Uterus (tissue), 2 donors: ENCODE results near the gene LSAMP.

Experiments
- POLR2A ChIP-seq, 2 donors: fragments of 450-650 bp; IDR thresholded peaks; one replicate each; pipeline ENCODE4 v1.6.1; 2016; ENCODE audit warnings: antibody characterized with exemption in 2 of 2, mild to moderate bottlenecking in 1 of 2, moderate library complexity in 1 of 2
- TF ChIP-seq, protein P1 (sequence below), 4 experiments: fragments of 200-600 bp in 2 of 4; fragments of 450-650 bp in 2 of 4; sonication (generic) in 2 of 4; IDR thresholded peaks; one replicate each; pipeline ENCODE4 v1.5.1; 2016 to 2019; ENCODE audit warnings: antibody characterized with exemption in 4 of 4, mild to moderate bottlenecking in 2 of 4, moderate library complexity in 1 of 4

GRCh38 chr3:115898656-115899410 lies 546.5 kb downstream of the LSAMP start:
- TF ChIP-seq POLR2A (IDR thresholded peaks at IDR 0.05): no peak
- TF ChIP-seq, protein P1, sequence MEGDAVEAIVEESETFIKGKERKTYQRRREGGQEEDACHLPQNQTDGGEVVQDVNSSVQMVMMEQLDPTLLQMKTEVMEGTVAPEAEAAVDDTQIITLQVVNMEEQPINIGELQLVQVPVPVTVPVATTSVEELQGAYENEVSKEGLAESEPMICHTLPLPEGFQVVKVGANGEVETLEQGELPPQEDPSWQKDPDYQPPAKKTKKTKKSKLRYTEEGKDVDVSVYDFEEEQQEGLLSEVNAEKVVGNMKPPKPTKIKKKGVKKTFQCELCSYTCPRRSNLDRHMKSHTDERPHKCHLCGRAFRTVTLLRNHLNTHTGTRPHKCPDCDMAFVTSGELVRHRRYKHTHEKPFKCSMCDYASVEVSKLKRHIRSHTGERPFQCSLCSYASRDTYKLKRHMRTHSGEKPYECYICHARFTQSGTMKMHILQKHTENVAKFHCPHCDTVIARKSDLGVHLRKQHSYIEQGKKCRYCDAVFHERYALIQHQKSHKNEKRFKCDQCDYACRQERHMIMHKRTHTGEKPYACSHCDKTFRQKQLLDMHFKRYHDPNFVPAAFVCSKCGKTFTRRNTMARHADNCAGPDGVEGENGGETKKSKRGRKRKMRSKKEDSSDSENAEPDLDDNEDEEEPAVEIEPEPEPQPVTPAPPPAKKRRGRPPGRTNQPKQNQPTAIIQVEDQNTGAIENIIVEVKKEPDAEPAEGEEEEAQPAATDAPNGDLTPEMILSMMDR (IDR thresholded peaks at IDR 0.05): no peak
